GM12872 (cell line): ENCODE data around the gene SLC35F4.
A peak's percentile ranks its signal among the peaks of the same experiment; 100 is the strongest.

ENCODE experiments used
- CTCF ChIP-seq: IDR thresholded peaks from 3 replicates; pipeline ENCODE4 v1.5.1; 2011; ENCODE audit warnings: low read depth, mild to moderate bottlenecking, low read length, moderate library complexity; ENCODE audit not compliant: insufficient read depth

Gene SLC35F4

GRCh38 chr14:57725399-57726077 is 140.4 kb downstream of the SLC35F4 start:
- no peak for TF ChIP-seq CTCF

GRCh38 chr14:57714487-57714931 is 151.4 kb downstream of the SLC35F4 start:
- no peak for TF ChIP-seq CTCF

- no peak for TF ChIP-seq CTCF
Observed at GRCh38 chr14:57712698-57713097, 153.2 kb downstream of the SLC35F4 start.

GRCh38 chr14:57712102-57712501 is 153.8 kb downstream of the SLC35F4 start:
- no peak for TF ChIP-seq CTCF

- TF ChIP-seq CTCF: no peak
Observed at GRCh38 chr14:57709909-57710308, 156.0 kb downstream of the SLC35F4 start.

- TF ChIP-seq CTCF: peak; percentile 11; the same call in 1 of the 3 replicates
Observed at GRCh38 chr14:57709086-57709485, 156.8 kb downstream of the SLC35F4 start.

GRCh38 chr14:57707219-57707618 is 158.7 kb downstream of the SLC35F4 start:
- no peak for TF ChIP-seq CTCF
